ENCODE measurements around the gene ARFGEF2.

GRCh38 chr20:48956052-48956451 lies 34.5 kb downstream of the ARFGEF2 start:
- TF ChIP-seq CTCF (conservative IDR thresholded peaks at IDR 0.05) = no peak
- TF ChIP-seq ZFX (IDR thresholded peaks at IDR 0.05) = no peak
